ENCODE measurements around the gene UBE2N.
"Not testable (repeated sequence)": the region's sequence is repeated elsewhere in the genome, so short reads cannot be mapped to it uniquely, and the experiment has no call there.

The UBE2N gene

GRCh38 chr12:93380480-93381121 is 61.1 kb downstream of the UBE2N start:
- Histone ChIP-seq H3K9me3 (ENCODE audit: control insufficient read depth, insufficient read depth, low read length) (no peaks in the 10 kb centered on the region), H3K4me3 (ENCODE audit: low read length) (no peak overlapping the region), H3K27me3 (ENCODE audit: control insufficient read depth, insufficient read depth, low read length) (no peaks in the 10 kb centered on the region), H3K27ac (ENCODE audit: low read length) (no peak overlapping the region), H3K4me1 (ENCODE audit: control insufficient read depth, insufficient read depth, low read length) (peaks cover 2% of the 10 kb centered on the region; the same call in 1 of the 2 replicates), H3K36me3 (ENCODE audit: control insufficient read depth, insufficient read depth, low read length) (no peaks in the 10 kb centered on the region; the same call in 1 of the 2 replicates)
- WGBS (ENCODE audit: insufficient coverage, insufficient read length), result no CpG with 5 or more reads among the region's 2 CpGs
- DNase-seq (ENCODE audit: low read depth, low spot score), result no peak

DNA sequence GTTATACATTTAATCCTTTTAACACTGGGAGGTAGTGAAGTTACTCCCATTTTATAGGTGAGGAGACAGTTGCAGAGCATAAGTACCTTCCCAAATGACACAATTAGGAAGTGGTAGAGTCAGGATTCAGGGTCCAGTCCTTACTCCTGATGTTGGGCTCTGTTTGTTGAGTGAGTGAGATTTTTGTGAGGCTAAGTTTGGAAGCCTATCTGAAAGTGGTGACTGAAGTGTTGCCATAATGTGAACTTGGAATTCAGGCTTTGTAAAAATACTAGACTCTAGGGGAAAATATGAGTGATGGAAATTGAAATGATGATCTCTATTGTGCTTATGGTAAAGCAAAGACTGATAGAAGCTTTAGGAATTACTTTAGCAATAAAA is 61.8 kb downstream of the UBE2N start:
- no peaks in the 10 kb centered on the region; the same call in 1 of the 2 replicates for H3K36me3 ChIP-seq (ENCODE audit: control insufficient read depth, insufficient read depth, low read length)
- H3K27ac ChIP-seq (ENCODE audit: low read length), result no peak overlapping the region
- no peaks in the 10 kb centered on the region for H3K27me3 ChIP-seq (ENCODE audit: control insufficient read depth, insufficient read depth, low read length)
- peaks cover 2% of the 10 kb centered on the region; the same call in 1 of the 2 replicates for H3K4me1 ChIP-seq (ENCODE audit: control insufficient read depth, insufficient read depth, low read length)
- no peaks in the 10 kb centered on the region for H3K9me3 ChIP-seq (ENCODE audit: control insufficient read depth, insufficient read depth, low read length)
- no peak for DNase-seq (ENCODE audit: low read depth, low spot score)
- peak overlapping the region; percentile 14; the same call in 1 of the 2 replicates for H3K4me3 ChIP-seq (ENCODE audit: low read length)

- DNase-seq (ENCODE audit: low read depth, low spot score), result no peak
- no peaks in the 10 kb centered on the region for H3K9me3 ChIP-seq (ENCODE audit: control insufficient read depth, insufficient read depth, low read length)
- H3K27ac ChIP-seq (ENCODE audit: low read length), result no peak overlapping the region
- H3K4me3 ChIP-seq (ENCODE audit: low read length), result peak overlapping the region; percentile 84; the same call in 1 of the 2 replicates
- WGBS (ENCODE audit: insufficient coverage, insufficient read length), result no CpG with 5 or more reads among the region's 8 CpGs
- H3K36me3 ChIP-seq (ENCODE audit: control insufficient read depth, insufficient read depth, low read length), result no peaks in the 10 kb centered on the region; the same call in 1 of the 2 replicates
- peaks cover 2% of the 10 kb centered on the region; the same call in 1 of the 2 replicates for H3K4me1 ChIP-seq (ENCODE audit: control insufficient read depth, insufficient read depth, low read length)
- H3K27me3 ChIP-seq (ENCODE audit: control insufficient read depth, insufficient read depth, low read length), result no peaks in the 10 kb centered on the region
Observed at GRCh38 chr12:93379326-93379980, 62.3 kb downstream of the UBE2N start.

- no CpG with 5 or more reads among the region's 4 CpGs for WGBS (ENCODE audit: insufficient coverage, insufficient read length)
- no peaks in the 10 kb centered on the region for H3K9me3 ChIP-seq (ENCODE audit: control insufficient read depth, insufficient read depth, low read length)
- no peak overlapping the region for H3K27ac ChIP-seq (ENCODE audit: low read length)
- no peaks in the 10 kb centered on the region; the same call in 1 of the 2 replicates for H3K36me3 ChIP-seq (ENCODE audit: control insufficient read depth, insufficient read depth, low read length)
- peaks cover 2% of the 10 kb centered on the region; the same call in 1 of the 2 replicates for H3K4me1 ChIP-seq (ENCODE audit: control insufficient read depth, insufficient read depth, low read length)
- DNase-seq (ENCODE audit: low read depth, low spot score), result no peak
- peak overlapping the region; percentile 84 for H3K4me3 ChIP-seq (ENCODE audit: low read length)
- H3K27me3 ChIP-seq (ENCODE audit: control insufficient read depth, insufficient read depth, low read length), result no peaks in the 10 kb centered on the region
Observed at GRCh38 chr12:93378998-93379325, 62.8 kb downstream of the UBE2N start.

DNA sequence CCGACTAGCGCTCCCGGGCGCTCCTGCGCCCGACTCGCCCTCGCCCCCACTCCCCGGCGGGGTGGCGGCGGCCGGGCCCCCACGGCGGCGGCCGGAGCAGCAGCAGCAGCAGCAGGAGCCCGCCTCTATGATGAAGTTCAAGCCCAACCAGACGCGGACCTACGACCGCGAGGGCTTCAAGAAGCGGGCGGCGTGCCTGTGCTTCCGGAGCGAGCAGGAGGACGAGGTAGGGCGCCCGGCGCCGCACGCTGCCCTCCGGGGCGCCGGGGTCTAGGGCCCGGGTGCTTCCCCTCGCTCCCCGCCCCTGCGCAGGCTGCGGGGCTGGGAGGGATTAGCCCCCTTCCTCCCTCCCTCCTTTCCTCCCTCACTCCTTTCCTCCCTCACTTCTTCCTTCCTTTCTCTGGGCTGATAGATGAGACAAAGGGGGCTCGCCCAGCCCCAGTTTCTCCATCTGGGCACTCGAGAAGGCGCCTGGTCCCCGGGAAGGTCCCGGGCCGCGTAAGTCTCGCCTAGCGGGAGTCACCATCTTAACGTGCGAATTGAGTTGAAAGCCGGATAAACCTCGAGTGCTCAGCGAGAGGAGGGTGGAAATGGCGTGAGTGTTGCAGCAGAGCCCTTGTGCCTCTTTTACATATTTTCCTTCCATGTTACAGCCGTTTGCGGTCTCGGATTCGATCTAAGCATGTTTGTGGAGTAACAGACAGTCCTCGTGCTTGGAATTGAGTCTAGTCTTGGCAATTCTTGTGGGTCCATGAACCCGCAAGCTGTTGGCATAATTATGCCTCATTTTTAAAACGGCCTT is 63.4 kb downstream of the UBE2N start:
- H3K27me3 ChIP-seq (ENCODE audit: control insufficient read depth, insufficient read depth, low read length); H3K9me3 ChIP-seq (ENCODE audit: control insufficient read depth, insufficient read depth, low read length); H3K36me3 ChIP-seq (ENCODE audit: control insufficient read depth, insufficient read depth, low read length); H3K27ac ChIP-seq (ENCODE audit: low read length); H3K4me1 ChIP-seq (ENCODE audit: control insufficient read depth, insufficient read depth, low read length); DNase-seq (ENCODE audit: low read depth, low spot score): not testable (repeated sequence)
- H3K4me3 ChIP-seq (ENCODE audit: low read length), result peak overlapping the region; percentile 84
- WGBS (ENCODE audit: insufficient coverage, insufficient read length), result no CpG with 5 or more reads among the region's 64 CpGs

DNA sequence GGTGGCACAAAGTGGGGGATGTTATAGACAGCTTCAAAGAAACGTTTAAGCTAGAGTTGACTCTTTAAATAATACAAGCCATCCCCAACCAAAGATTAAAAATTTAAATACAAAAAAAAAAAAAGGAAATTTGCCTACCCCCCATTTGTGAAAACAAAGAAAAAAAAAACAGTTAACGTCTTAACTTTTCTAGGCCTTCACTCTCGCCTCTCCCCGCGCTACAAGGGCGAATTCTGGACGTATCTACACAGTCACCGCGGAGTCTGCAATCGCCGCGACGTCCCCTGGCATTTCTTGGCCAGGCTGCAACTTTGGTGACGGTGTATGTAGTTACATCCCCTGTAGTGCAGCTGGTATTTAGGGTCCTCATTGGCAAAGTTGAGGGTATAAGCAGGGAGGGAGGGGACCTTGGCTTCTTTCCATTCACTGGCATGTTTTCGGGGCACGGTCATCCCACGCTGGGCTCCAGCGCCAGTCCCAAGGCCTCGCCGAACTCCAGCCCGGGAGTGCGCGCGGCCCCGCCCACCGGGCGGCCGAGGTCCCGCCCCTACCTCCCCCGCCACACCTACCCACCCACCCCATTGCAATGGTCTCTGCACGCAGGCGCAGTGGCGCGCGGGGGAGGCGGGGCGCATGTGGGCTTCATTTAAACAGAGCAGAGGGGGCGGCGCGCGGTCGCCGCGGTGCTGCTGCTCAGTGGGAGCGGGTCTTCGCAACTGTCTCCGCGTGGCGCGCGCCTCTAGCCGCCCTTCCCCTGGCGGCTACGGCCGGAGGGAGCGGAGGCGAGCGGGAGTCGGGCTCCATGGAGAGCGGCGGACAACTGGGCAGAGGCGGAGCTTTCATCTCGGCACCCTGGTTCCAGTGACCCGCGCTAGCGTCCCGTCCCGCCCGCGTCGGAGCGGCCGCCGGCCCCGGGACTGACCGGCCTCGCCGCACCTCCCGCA is 64.2 kb downstream of the UBE2N start, which contains the start of gene NUDT4:
Gene NUDT4, plus strand, starts transcription at position 674 of the 944 bp plus-strand sequence. CDS start 398 bp downstream, outside the sequence.
- peaks cover 2% of the 10 kb centered on the region; the same call in 1 of the 2 replicates for H3K4me1 ChIP-seq (ENCODE audit: control insufficient read depth, insufficient read depth, low read length)
- WGBS (ENCODE audit: insufficient coverage, insufficient read length), result no CpG with 5 or more reads among the region's 79 CpGs
- H3K27ac ChIP-seq (ENCODE audit: low read length), result no peak within 1 kb of the TSS
- H3K4me3 ChIP-seq (ENCODE audit: low read length), result peak within 1 kb of the TSS; percentile 84
- no peaks in the 10 kb centered on the region; the same call in 1 of the 2 replicates for H3K36me3 ChIP-seq (ENCODE audit: control insufficient read depth, insufficient read depth, low read length)
- DNase-seq (ENCODE audit: low read depth, low spot score), result peak; percentile 74
- no peaks in the 10 kb centered on the region for H3K9me3 ChIP-seq (ENCODE audit: control insufficient read depth, insufficient read depth, low read length)
- no peaks in the 10 kb centered on the region for H3K27me3 ChIP-seq (ENCODE audit: control insufficient read depth, insufficient read depth, low read length)

- no peaks in the 10 kb centered on the region for H3K27me3 ChIP-seq (ENCODE audit: control insufficient read depth, insufficient read depth, low read length)
- H3K27ac ChIP-seq (ENCODE audit: low read length), result no peak overlapping the region
- no peaks in the 10 kb centered on the region for H3K9me3 ChIP-seq (ENCODE audit: control insufficient read depth, insufficient read depth, low read length)
- no CpG with 5 or more reads among the region's 10 CpGs for WGBS (ENCODE audit: insufficient coverage, insufficient read length)
- no peak for DNase-seq (ENCODE audit: low read depth, low spot score)
- H3K4me3 ChIP-seq (ENCODE audit: low read length), result no peak overlapping the region; the same call in 1 of the 2 replicates
- H3K36me3 ChIP-seq (ENCODE audit: control insufficient read depth, insufficient read depth, low read length), result no peaks in the 10 kb centered on the region; the same call in 1 of the 2 replicates
- peaks cover 2% of the 10 kb centered on the region; the same call in 1 of the 2 replicates for H3K4me1 ChIP-seq (ENCODE audit: control insufficient read depth, insufficient read depth, low read length)
Observed at GRCh38 chr12:93376436-93377251, 65.1 kb downstream of the UBE2N start.

DNA sequence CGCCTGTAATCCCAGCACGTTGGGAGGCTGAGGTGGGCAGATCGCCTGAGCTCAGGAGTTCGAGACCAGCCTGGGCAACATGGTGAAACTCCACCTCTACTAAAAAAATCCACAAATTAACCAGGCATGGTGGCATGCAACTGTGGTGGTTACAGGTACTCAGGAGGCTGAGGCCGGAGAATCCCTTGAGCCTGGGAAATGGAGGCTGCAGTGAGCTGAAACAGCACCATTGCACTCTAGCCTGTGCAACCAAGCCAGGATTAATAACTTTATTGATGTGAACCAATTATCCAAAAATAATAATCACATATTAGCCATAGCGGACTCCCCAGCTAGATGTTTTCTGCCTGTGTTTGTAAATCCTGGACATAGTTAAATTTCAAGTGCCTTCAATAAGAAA is 65.8 kb downstream of the UBE2N start:
- H3K27me3 ChIP-seq (ENCODE audit: control insufficient read depth, insufficient read depth, low read length), result no peaks in the 10 kb centered on the region

DNA sequence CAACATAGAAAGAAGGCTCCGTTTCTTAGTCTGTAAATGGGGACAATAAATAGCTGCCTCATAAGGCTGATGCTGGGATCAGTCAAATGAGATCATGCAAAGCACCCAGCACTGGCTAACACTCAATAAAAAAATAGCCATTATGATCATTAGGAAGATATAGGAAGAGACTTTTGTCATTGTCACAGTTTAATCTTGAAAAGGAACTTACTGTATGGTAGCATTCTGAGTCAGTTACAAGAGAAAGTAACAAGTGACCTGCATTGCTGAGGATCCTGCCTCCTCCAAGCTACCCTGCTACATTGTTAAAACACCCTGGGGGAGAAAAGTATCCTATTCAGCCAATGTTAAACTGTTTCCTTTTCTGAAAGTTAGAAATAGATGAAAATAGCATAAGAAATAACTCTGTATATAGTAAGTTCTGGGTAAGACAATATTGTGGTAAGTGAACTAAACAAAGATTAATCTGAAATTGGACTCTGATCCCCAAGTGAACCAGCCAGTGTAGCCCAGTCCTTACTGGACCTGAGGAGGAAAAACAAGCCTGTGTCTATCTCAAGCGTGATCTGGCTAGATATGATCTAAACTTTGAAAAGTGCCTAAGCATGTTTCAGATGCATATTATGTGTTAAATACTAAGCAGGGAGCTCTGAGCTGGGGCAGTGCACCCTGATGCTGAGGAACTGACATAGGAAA is 67.6 kb downstream of the UBE2N start:
- no peak for DNase-seq (ENCODE audit: low read depth, low spot score)
- Histone ChIP-seq H3K4me1 (ENCODE audit: control insufficient read depth, insufficient read depth, low read length) (peaks cover 4% of the 10 kb centered on the region; the same call in 1 of the 2 replicates), H3K27ac (ENCODE audit: low read length) (no peak overlapping the region)

More for the DNA sequence above, 65.8 kb downstream of the UBE2N start:
- H3K36me3 ChIP-seq (ENCODE audit: control insufficient read depth, insufficient read depth, low read length), result no peaks in the 10 kb centered on the region; the same call in 1 of the 2 replicates
- peaks cover 2% of the 10 kb centered on the region; the same call in 1 of the 2 replicates for H3K4me1 ChIP-seq (ENCODE audit: control insufficient read depth, insufficient read depth, low read length)
- DNase-seq (ENCODE audit: low read depth, low spot score), result no peak
- WGBS (ENCODE audit: insufficient coverage, insufficient read length), result no CpG with 5 or more reads among the region's 6 CpGs
- H3K27ac ChIP-seq (ENCODE audit: low read length), result no peak overlapping the region
- H3K4me3 ChIP-seq (ENCODE audit: low read length), result no peak overlapping the region
- no peaks in the 10 kb centered on the region for H3K9me3 ChIP-seq (ENCODE audit: control insufficient read depth, insufficient read depth, low read length)

More for the DNA sequence above, 67.6 kb downstream of the UBE2N start:
- no CpG with 5 or more reads among the region's 2 CpGs for WGBS (ENCODE audit: insufficient coverage, insufficient read length)
- H3K36me3 ChIP-seq (ENCODE audit: control insufficient read depth, insufficient read depth, low read length), result no peaks in the 10 kb centered on the region
- H3K27me3 ChIP-seq (ENCODE audit: control insufficient read depth, insufficient read depth, low read length), result no peaks in the 10 kb centered on the region
- no peaks in the 10 kb centered on the region for H3K9me3 ChIP-seq (ENCODE audit: control insufficient read depth, insufficient read depth, low read length)
- H3K4me3 ChIP-seq (ENCODE audit: low read length), result no peak overlapping the region
